ENCODE data around the gene MYL12B.
"Not testable (repeated sequence)": the region's sequence is repeated elsewhere in the genome, so short reads cannot be mapped to it uniquely, and the experiment has no call there.

Gene MYL12B

GRCh38 chr18:3297025-3297984 is 35.4 kb downstream of the MYL12B start:
- peak; percentile 85 to 94 for DNase-seq (ENCODE audit: low read depth in 2 of 2)

- no peak for DNase-seq (ENCODE audit: low read depth in 2 of 2)
These were observed 42.9 kb downstream of the MYL12B start for GRCh38 chr18:3304832-3305231.

GRCh38 chr18:3305354-3305762 is 43.4 kb downstream of the MYL12B start:
- DNase-seq (ENCODE audit: low read depth in 2 of 2): peak in 1 of 2 experiments; percentile 17

- DNase-seq (ENCODE audit: low read depth in 2 of 2): no peak
These were observed 44.0 kb downstream of the MYL12B start for GRCh38 chr18:3305933-3306332.

GRCh38 chr18:3306391-3306790 is 44.5 kb downstream of the MYL12B start:
- no peak for DNase-seq (ENCODE audit: low read depth in 2 of 2)

GRCh38 chr18:3313685-3314084 is 51.8 kb downstream of the MYL12B start:
- DNase-seq (ENCODE audit: low read depth in 2 of 2): no peak

- DNase-seq (ENCODE audit: low read depth in 2 of 2): not testable (repeated sequence)
These were observed 53.4 kb downstream of the MYL12B start for GRCh38 chr18:3315344-3315743.

GRCh38 chr18:3319399-3319798 is 57.5 kb downstream of the MYL12B start:
- no peak for DNase-seq (ENCODE audit: low read depth in 2 of 2)

GRCh38 chr18:3319894-3320454 is 58.0 kb downstream of the MYL12B start:
- no peak for DNase-seq (ENCODE audit: low read depth in 2 of 2)

GRCh38 chr18:3321133-3321812 is 59.3 kb downstream of the MYL12B start:
- no peak for DNase-seq (ENCODE audit: low read depth in 2 of 2)

- no peak for DNase-seq (ENCODE audit: low read depth in 2 of 2)
These were observed 62.0 kb downstream of the MYL12B start for GRCh38 chr18:3323900-3324299.

Measured in stimulated activated CD4-positive, alpha-beta T cell treated with anti-CD3 and anti-CD28 coated beads, Interleukin-12 subunit alpha, Interleukin-12 subunit beta, amount 100 ng/mL, for 24 hours (primary cell).